Glomerular visceral epithelial cell (primary cell): ENCODE measurements around the gene ACSS1.

ENCODE experiments used
- DNase-seq: peaks from one replicate; pipeline ENCODE4 v3.0.0-alpha.2; 2016; ENCODE audit errors: extremely low spot score

Gene ACSS1

DNA sequence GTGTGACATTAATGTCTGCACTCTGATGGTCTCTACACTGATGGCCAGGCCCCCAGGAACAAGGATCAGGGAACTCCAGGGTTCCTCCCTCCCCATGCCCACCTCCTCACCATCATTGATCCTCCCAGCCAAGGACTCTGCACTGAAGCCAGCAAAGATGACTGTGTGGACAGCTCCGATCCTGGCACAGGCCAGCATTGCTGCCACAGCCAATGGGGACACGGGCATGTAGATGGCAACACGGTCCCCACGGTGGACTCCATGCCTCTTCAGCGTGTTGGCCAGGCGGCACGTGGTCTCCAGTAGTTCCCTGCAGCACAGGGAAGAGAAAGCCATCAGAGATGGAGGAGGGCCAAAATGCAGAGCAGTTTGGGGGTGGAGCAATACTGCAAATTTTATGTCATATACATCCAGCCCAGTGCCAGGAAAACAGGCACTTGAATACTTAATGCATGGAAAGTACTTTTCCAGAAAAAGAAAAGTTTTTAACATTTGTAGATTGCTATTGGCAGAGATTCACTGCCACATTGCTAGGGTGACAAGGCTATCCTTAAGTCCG, 27.2 kb downstream of the ACSS1 start:
- DNase-seq = no peak

- no peak for DNase-seq
These were observed 27.8 kb downstream of the ACSS1 start for GRCh38 chr20:25030007-25030648.

- no peak for DNase-seq
These were observed 31.8 kb downstream of the ACSS1 start for GRCh38 chr20:25025986-25026605.

GRCh38 chr20:25025091-25025861, 32.7 kb downstream of the ACSS1 start:
- DNase-seq = no peak

DNA sequence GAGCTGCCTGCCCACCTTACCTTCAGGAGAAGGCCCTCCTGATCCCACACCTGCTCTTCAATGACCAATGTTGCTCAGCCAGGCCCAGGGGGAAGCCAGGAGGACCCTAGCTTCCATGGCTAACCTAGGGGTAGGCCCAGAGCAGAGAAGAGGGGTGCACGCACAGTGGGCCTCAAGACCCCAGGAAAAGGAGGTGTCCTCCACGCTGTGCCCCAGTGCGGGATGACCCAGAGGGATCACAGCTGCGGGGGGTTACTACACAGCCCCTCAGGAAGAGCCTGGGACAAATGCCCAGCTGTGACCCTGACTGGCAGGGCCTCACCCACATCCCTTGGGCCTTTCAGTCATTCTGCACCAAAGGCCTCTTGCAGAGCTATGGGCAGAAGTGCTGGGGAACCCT, 33.8 kb downstream of the ACSS1 start:
- DNase-seq = no peak

- no peak for DNase-seq
These were observed 34.6 kb downstream of the ACSS1 start for GRCh38 chr20:25023356-25023755.

DNA sequence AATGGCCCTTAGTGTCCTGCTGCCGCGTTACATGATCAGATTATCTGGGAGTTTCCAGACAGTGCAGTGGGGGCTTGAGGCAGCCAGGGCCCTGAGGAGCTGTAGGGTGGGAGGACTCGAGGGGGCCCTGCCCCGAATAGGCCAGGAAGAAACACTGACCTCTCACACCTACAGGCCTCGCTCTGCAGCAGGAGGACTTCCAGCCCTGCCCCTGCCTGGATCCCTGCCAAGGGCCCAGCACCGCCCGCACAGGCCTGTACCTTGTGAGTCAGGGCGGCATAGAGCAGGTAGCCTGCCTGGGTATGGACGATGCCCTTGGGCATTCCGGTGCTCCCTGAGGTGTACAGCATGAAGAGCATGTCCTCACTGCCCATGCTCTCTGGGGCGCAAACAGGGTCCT, 35.3 kb downstream of the ACSS1 start:
- no peak for DNase-seq

- no peak for DNase-seq
These were observed 36.6 kb downstream of the ACSS1 start for GRCh38 chr20:25021336-25021735.

DNA sequence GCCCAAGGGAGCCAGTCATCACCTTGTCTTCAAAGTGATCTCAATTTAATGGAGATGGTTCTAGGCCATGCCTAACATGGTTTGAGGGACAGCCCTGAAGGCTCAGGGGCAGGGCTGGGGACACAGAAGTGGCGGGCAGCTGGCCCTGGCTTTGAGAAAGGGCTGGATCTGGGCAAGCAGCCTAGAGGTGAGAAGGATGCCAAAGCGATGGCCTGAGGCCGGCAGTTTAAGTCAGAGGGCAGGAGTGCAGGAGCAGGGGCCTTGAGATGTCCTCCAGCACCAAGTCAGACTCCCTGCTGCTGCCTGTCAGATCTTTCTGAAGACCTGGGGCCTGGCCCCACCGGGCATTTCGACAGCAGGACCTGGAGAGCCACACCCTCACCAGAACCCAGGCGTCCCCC, 37.0 kb downstream of the ACSS1 start:
- no peak for DNase-seq

- no peak for DNase-seq
These were observed 37.6 kb downstream of the ACSS1 start for GRCh38 chr20:25020345-25020744.

DNA sequence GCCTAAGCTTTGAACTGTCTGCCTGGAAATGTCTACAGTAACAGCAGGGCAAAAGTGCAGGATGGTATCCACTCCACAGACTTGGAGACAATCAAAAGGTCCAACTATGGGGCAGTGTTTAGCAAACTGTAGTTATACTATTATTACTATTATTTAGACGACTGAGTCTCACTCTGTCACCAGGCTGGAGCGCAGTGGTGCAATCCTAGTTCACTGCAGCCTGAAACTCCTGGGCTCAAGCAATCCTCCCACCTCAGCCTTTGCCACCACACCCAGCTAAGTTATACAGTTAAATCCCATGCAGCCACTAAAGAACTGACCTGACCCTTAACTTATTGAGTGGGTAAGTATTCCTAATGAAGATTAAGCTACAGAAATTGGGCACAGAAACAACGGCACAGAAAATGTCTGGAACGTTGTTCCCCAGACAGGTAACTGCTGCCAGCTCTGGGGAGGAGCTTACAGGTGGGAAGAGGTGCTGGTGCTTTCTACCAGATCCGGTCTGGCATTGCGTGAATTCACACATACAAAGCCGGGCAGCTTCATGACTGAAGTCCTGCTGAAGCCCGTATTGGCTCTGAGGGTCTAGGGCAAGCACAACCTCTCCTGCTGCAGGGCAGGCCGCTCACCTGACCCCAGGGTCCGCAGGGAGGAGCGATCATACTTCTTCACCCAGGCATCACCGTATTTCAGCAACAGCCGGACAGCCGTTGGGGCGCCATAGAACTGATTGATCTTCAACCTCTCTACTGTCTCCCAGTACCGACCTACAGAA, 38.4 kb downstream of the ACSS1 start:
- no peak for DNase-seq

GRCh38 chr20:25018841-25019240, 39.1 kb downstream of the ACSS1 start:
- DNase-seq = no peak

- DNase-seq = no peak
These were observed 39.5 kb downstream of the ACSS1 start for GRCh38 chr20:25018425-25018824.

GRCh38 chr20:25017257-25017803, 40.6 kb downstream of the ACSS1 start:
- no peak for DNase-seq

GRCh38 chr20:25016471-25016870, 41.5 kb downstream of the ACSS1 start:
- DNase-seq = no peak

DNA sequence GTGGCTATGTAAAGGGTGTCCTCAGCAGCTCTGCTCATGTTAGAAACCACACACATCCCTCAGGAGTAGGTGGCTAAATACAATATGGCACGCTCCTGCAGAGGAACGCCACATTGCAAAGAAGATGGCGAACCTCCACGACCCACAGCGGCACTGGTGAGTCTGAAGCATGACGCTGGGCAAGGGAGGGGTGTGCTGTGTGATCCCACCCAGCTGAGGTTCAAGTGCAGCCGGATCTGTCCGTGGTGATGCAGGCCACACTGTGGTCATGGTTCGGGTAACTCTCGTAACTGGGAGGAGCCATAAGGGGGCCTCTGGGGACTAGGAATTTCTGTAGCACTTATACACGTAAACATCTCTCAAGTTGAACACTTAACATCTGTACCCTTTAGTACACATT, 42.0 kb downstream of the ACSS1 start:
- DNase-seq = no peak

- DNase-seq = no peak
These were observed 43.1 kb downstream of the ACSS1 start for GRCh38 chr20:25014816-25015215.

GRCh38 chr20:25013478-25014380, 44.2 kb downstream of the ACSS1 start:
- DNase-seq = no peak

- no peak for DNase-seq
These were observed 45.2 kb downstream of the ACSS1 start for GRCh38 chr20:25012616-25013189.

DNA sequence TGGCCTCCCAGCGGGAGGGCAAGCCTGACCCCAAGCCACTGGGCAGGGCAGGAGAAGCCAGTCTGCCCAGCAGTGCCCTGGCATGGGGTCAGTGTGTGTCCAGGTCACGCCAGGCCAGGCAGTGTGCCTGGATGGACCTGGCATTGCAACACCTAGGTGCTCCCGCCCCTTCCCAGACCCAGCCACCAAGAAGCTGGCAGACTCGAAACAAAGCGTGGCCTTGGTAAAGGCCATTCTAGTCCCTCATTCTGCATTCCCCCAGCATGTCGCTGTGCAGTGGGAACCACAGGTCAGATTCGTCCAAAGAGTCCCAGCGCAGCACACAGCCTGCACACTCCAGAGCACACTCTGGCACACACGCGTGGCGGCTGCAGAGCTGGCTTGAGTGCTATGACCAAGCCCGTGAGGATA, 46.1 kb downstream of the ACSS1 start:
- no peak for DNase-seq
